Stimulated activated CD8-positive, alpha-beta memory T cell treated with anti-CD3 and anti-CD28 coated beads, Interleukin-7, amount 100 ng/mL, for 24 hours (primary cell): ENCODE data around the gene RPS27A.
"Not testable (repeated sequence)": the region's sequence is repeated elsewhere in the genome, so short reads cannot be mapped to it uniquely, and the experiment has no call there.

ENCODE experiments used
- DNase-seq: peaks from one replicate; pipeline ENCODE4 v3.0.0-alpha.2; 2020; ENCODE audit warnings: low read depth

RPS27A gene

GRCh38 chr2:55232084-55232862 lies at the start of gene RPS27A, which contains the start of gene CLHC1:
TSS of gene RPS27A (plus strand) at chr2:55232688. CDS start at chr2:55232825, 137 bp downstream.
TSS of gene CLHC1 (minus strand) at chr2:55232293. CDS start at chr2:55222411, 9,882 bp downstream.
- peak; percentile 89 for DNase-seq

GRCh38 chr2:55186837-55187236 lies 45.7 kb upstream of the RPS27A start:
- not testable (repeated sequence) for DNase-seq

GRCh38 chr2:55191888-55192287 lies 40.6 kb upstream of the RPS27A start:
- DNase-seq: not testable (repeated sequence)

GRCh38 chr2:55196526-55196925 lies 36.0 kb upstream of the RPS27A start:
- no peak for DNase-seq

GRCh38 chr2:55200416-55200815 lies 32.1 kb upstream of the RPS27A start:
- no peak for DNase-seq

GRCh38 chr2:55204536-55204935 lies 28.0 kb upstream of the RPS27A start:
- DNase-seq: no peak

- no peak for DNase-seq
Measured at GRCh38 chr2:55204950-55205349, 27.5 kb upstream of the RPS27A start.

GRCh38 chr2:55213822-55214221 lies 18.7 kb upstream of the RPS27A start:
- DNase-seq: no peak

GRCh38 chr2:55223958-55224760 lies 8.3 kb upstream of the RPS27A start:
- no peak for DNase-seq

- no peak for DNase-seq
Measured at GRCh38 chr2:55224761-55225261, 7.7 kb upstream of the RPS27A start.

GRCh38 chr2:55225481-55226020 lies 6.9 kb upstream of the RPS27A start:
- no peak for DNase-seq

GRCh38 chr2:55227437-55228225 lies 4.9 kb upstream of the RPS27A start:
- DNase-seq: not testable (repeated sequence)

- no peak for DNase-seq
Measured at GRCh38 chr2:55228226-55228563, 4.3 kb upstream of the RPS27A start.

- DNase-seq: no peak
Measured at GRCh38 chr2:55229221-55229620, 3.3 kb upstream of the RPS27A start.

- no peak for DNase-seq
Measured at GRCh38 chr2:55230551-55230950, 1.9 kb upstream of the RPS27A start.

GRCh38 chr2:55231546-55232083 lies 873 bp upstream of the RPS27A start:
- no peak for DNase-seq

- DNase-seq: no peak
Measured at GRCh38 chr2:55232863-55233657, 572 bp downstream of the RPS27A start.

GRCh38 chr2:55233658-55233940 lies 1.1 kb downstream of the RPS27A start:
- DNase-seq: no peak

GRCh38 chr2:55235724-55236538 lies 3.4 kb downstream of the RPS27A start:
- DNase-seq: no peak

- DNase-seq: no peak
Measured at GRCh38 chr2:55236992-55237543, 4.6 kb downstream of the RPS27A start.
